CD4-positive, CD25-positive, alpha-beta regulatory T cell (primary cell): ENCODE results near the gene TAF4. TPM values are rescaled to one million over a fixed set of nuclear protein-coding genes. Genes with fewer than 3 reads are reported as not detected.

Source experiments
- ATAC-seq, 2 donors: fragments of 150-1000 bp; cut with Tn5 transposase; one replicate each; pipeline ENCODE4 v1.10.0; 2021; ENCODE audit warnings: low read depth in 2 of 2, moderate number of reproducible peaks in 2 of 2, moderate library complexity in 1 of 2
- DNase-seq, 3 donors: peaks; one replicate each; pipeline versions ENCODE4 v3.0.0 to v3.0.0-alpha.2; 2012 to 2022; ENCODE audit warnings: mixed read lengths in 1 of 3
- H3K27ac ChIP-seq: one replicate; pipeline ENCODE4 v1.7.0; 2013; ENCODE audit warnings: mild to moderate bottlenecking, low read length; ENCODE audit not compliant: insufficient read depth, poor library complexity, severe bottlenecking
- H3K27me3 ChIP-seq: one replicate; pipeline ENCODE4 v1.7.0; 2013; ENCODE audit warnings: low read length; ENCODE audit not compliant: control insufficient read depth, insufficient read depth
- H3K36me3 ChIP-seq: one replicate; pipeline ENCODE4 v1.7.0; 2013; ENCODE audit warnings: mild to moderate bottlenecking, low read length, moderate library complexity; ENCODE audit not compliant: control insufficient read depth, insufficient read depth
- H3K4me1 ChIP-seq: 2 replicates; pipeline ENCODE4 v1.7.0; 2013; ENCODE audit warnings: mild to moderate bottlenecking, low read length; ENCODE audit not compliant: insufficient read depth, control insufficient read depth, poor library complexity, severe bottlenecking
- H3K4me3 ChIP-seq: one replicate; pipeline ENCODE4 v1.7.0; 2013; ENCODE audit warnings: low read depth, mild to moderate bottlenecking, low read length, moderate library complexity
- H3K9me3 ChIP-seq, 2 experiments: 1 replicate in 1 of 2; 2 replicates in 1 of 2; pipeline ENCODE4 v1.7.0; 2013; ENCODE audit warnings: low read length in 2 of 2, mild to moderate bottlenecking in 1 of 2, moderate library complexity in 1 of 2; ENCODE audit not compliant: control insufficient read depth in 2 of 2
- H3K27ac Mint-ChIP-seq, 3 donors: one replicate each; pipeline ENCODE4 v1.8.0; 2020 to 2022; ENCODE audit warnings: mild to moderate bottlenecking in 3 of 3, mixed read lengths in 3 of 3, moderate library complexity in 2 of 3
- H3K27me3 Mint-ChIP-seq: one replicate; pipeline ENCODE4 v1.8.0; 2022; ENCODE audit warnings: mild to moderate bottlenecking, mixed read lengths
- H3K36me3 Mint-ChIP-seq: one replicate; pipeline ENCODE4 v1.8.0; 2020; ENCODE audit warnings: mixed read lengths
- H3K4me1 Mint-ChIP-seq, 4 donors: one replicate each; pipeline ENCODE4 v1.8.0; 2020 to 2022; ENCODE audit warnings: mixed read lengths in 4 of 4, mild to moderate bottlenecking in 1 of 4
- H3K4me3 Mint-ChIP-seq, 4 donors: one replicate each; pipeline ENCODE4 v1.8.0; 2020 to 2022; ENCODE audit warnings: mild to moderate bottlenecking in 4 of 4, mixed read lengths in 4 of 4, moderate library complexity in 3 of 4
- H3K9me3 Mint-ChIP-seq, 7 donors: one replicate each; pipeline ENCODE4 v1.8.0; 2020 to 2022; ENCODE audit warnings: mixed read lengths in 7 of 7, mild to moderate bottlenecking in 3 of 7, moderate library complexity in 2 of 7
- polyA plus RNA-seq, 4 donors: library from polyadenylated mRNA; unstranded; fragments of 300-500 nt; fragmentation: Illumina TruSeq; gene quantifications; one replicate each; pipeline ENCODE4 v1.2.3, GENCODE V29; 2021
- total RNA-seq: library from RNA; stranded (reverse); gene quantifications from one replicate; pipeline ENCODE4 v1.2.3, GENCODE V29; 2022

Gene TAF4
- total and polyA plus RNA-seq, 5 donors from 2014 or later: 0.76 to 20.4 (median 0.91) TPM

DNA sequence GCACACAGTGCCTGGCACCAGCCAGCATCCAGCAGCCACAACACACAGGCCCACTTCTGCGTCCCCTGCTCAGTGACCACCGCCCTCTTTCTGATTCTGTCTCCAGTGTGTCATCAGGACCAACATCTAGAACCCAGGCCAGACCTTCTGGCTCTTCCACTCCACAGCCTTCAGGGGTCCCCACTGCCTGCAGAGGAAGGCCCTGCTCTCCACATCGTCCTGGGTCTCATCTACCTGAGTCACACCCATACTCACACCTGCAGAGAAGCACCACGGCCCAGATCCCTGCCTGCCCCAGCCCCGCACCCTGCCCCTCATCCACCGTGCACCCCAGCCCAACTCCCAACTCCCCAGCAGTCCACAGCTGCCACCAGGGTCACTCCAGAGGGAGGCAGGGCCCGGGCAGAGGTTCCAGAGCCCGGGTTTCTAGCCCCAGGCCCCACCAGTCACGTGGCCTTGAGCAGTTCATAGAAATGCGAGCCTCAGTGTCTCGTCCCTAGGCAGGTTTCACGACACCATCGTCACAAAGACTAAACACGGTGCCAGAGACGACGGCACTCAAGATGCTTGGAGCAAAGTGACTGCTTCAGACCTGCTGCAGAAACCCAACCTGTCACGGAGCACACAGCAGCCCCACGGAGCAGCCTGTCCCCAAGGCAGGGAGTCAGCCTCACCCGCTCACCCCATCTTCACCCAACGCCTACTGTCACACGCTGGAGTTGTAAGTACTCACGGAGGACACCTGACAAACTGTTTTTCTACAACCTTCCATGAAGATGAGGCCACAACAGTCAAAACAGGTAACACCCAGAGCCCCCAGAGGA lies 16.1 kb downstream of the TAF4 start:
- H3K4me1 Mint-ChIP-seq: peaks cover 11 to 71% (median 20%) of the 10 kb centered on the region in 4 donors
- peak overlapping the region in 2 of 3 donors; percentile 23 to 69 for H3K27ac Mint-ChIP-seq
- ATAC-seq: no peak

DNA sequence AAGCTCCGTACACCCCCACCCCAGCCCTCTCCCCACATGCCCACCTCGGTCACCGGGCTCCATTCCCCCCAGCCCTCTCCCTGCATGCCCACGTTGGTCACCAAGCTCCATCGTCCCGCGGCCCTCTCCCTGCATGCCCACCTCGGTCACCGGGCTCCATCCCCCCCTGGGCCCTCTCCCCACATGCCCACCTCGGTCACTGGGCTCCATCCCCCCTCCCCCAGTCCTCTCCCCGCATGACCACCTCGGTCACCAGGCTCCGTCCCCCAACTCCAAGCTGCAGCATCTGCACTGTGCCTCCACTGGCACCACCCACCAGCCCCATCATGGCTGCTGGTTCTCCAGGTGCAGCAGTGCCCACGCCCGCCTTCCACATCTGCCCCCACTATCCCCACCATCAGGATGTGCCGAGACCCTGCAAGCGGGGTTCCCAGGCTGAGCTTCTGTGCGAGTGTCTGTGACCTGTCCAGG lies 16.8 kb downstream of the TAF4 start:
- no peaks in the 10 kb centered on the region for H3K27me3 Mint-ChIP-seq
- no peak overlapping the region for H3K27ac ChIP-seq
- no peak for DNase-seq

More for the DNA sequence above, 16.1 kb downstream of the TAF4 start:
- no peak for DNase-seq
- Histone ChIP-seq H3K4me3 (no peak overlapping the region), H3K4me1 (peaks cover 2% of the 10 kb centered on the region), H3K36me3 (peaks cover 3% of the 10 kb centered on the region), H3K9me3 (no peaks in the 10 kb centered on the region), H3K27ac (no peak overlapping the region), H3K27me3 (no peaks in the 10 kb centered on the region)
- Mint-ChIP-seq H3K9me3 (no peaks in the 10 kb centered on the region), H3K27me3 (no peaks in the 10 kb centered on the region), H3K36me3 (peaks cover 5% of the 10 kb centered on the region), H3K4me3 (no peak overlapping the region)

GRCh38 chr20:62048346-62048761 lies 17.3 kb downstream of the TAF4 start:
- ATAC-seq (no peak), DNase-seq (no peak)
- H3K36me3 Mint-ChIP-seq: peaks cover 5% of the 10 kb centered on the region
- Histone ChIP-seq H3K27me3 (no peaks in the 10 kb centered on the region), H3K4me3 (no peak overlapping the region), H3K27ac (no peak overlapping the region), H3K4me1 (peaks cover 2% of the 10 kb centered on the region), H3K9me3 (no peaks in the 10 kb centered on the region), H3K36me3 (peaks cover 3% of the 10 kb centered on the region)
- H3K27me3 Mint-ChIP-seq: no peaks in the 10 kb centered on the region
- H3K4me3 Mint-ChIP-seq: no peak overlapping the region
- H3K9me3 Mint-ChIP-seq: no peaks in the 10 kb centered on the region
- peaks cover 15 to 67% (median 21%) of the 10 kb centered on the region in 4 donors for H3K4me1 Mint-ChIP-seq
- no peak overlapping the region for H3K27ac Mint-ChIP-seq

More for the DNA sequence above, 16.8 kb downstream of the TAF4 start:
- H3K36me3 Mint-ChIP-seq: peaks cover 5% of the 10 kb centered on the region
- no peaks in the 10 kb centered on the region for H3K9me3 Mint-ChIP-seq
- H3K27ac Mint-ChIP-seq: no peak overlapping the region
- no peak for ATAC-seq
- Histone ChIP-seq H3K36me3 (peaks cover 3% of the 10 kb centered on the region), H3K9me3 (no peaks in the 10 kb centered on the region), H3K4me1 (peaks cover 2% of the 10 kb centered on the region), H3K27me3 (no peaks in the 10 kb centered on the region), H3K4me3 (no peak overlapping the region)
- peaks cover 13 to 68% (median 21%) of the 10 kb centered on the region in 4 donors for H3K4me1 Mint-ChIP-seq
- no peak overlapping the region for H3K4me3 Mint-ChIP-seq

- ATAC-seq: no peak
- Histone ChIP-seq H3K27ac (no peak overlapping the region), H3K36me3 (peaks cover 3% of the 10 kb centered on the region), H3K9me3 (no peaks in the 10 kb centered on the region), H3K27me3 (no peaks in the 10 kb centered on the region), H3K4me3 (no peak overlapping the region), H3K4me1 (peaks cover 2% of the 10 kb centered on the region)
- H3K27me3 Mint-ChIP-seq: no peaks in the 10 kb centered on the region
- no peak for DNase-seq
- no peaks in the 10 kb centered on the region for H3K9me3 Mint-ChIP-seq
- H3K4me3 Mint-ChIP-seq: no peak overlapping the region
- peak overlapping the region in 2 of 3 donors; percentile 25 to 37 for H3K27ac Mint-ChIP-seq
- peaks cover 15 to 66% (median 24%) of the 10 kb centered on the region in 4 donors for H3K4me1 Mint-ChIP-seq
- H3K36me3 Mint-ChIP-seq: peaks cover 5% of the 10 kb centered on the region
Observed at GRCh38 chr20:62047666-62048345, 17.9 kb downstream of the TAF4 start.

GRCh38 chr20:62046431-62046830 lies 19.2 kb downstream of the TAF4 start:
- no peak overlapping the region for H3K27ac Mint-ChIP-seq
- H3K27ac ChIP-seq: no peak overlapping the region
- H3K9me3 ChIP-seq: no peaks in the 10 kb centered on the region
- peaks cover 5% of the 10 kb centered on the region for H3K36me3 Mint-ChIP-seq
- H3K36me3 ChIP-seq: peaks cover 3% of the 10 kb centered on the region
- H3K27me3 ChIP-seq: no peaks in the 10 kb centered on the region
- no peaks in the 10 kb centered on the region for H3K9me3 Mint-ChIP-seq
- ATAC-seq (no peak), DNase-seq (no peak)
- peaks cover 19 to 57% (median 26%) of the 10 kb centered on the region in 4 donors for H3K4me1 Mint-ChIP-seq
- H3K4me3 ChIP-seq: no peak overlapping the region
- no peaks in the 10 kb centered on the region for H3K27me3 Mint-ChIP-seq
- no peak overlapping the region for H3K4me3 Mint-ChIP-seq
- peaks cover 2% of the 10 kb centered on the region for H3K4me1 ChIP-seq

DNA sequence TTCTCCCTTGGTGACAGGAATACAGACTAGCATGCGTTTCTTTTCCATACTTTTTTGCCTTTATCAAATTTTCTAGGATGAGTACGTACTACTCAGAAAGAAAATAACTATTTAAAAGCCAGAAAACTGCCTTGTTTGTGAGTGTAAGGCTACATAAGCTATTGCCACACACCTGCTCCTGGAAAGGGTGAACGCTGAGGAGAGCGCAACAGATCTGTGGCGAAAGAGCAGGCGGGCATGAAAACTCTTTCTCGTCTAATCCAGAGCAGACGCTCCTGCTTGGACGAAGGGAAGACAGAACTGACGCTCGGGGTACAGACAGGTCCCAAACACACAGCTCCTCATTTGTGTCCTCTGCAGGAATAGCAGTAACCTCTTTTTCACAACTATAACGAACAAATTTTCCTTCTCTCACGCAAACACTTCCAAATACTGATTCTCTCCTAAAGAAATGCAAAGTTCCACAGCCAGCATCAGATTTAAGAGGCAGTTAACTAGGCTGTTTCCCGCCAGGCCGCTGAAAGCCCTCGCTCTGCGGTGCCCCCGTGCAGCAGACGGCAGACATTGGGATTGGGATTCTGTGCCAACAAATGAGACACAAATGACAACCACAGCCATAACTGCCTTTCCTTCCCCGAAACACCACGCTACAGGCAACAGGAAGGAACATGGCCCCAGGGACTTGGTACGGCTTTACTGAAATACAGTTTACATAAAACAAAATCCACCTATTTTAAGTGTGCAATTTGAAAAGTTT lies 20.0 kb downstream of the TAF4 start:
- peaks cover 3% of the 10 kb centered on the region for H3K36me3 ChIP-seq
- DNase-seq: no peak
- no peaks in the 10 kb centered on the region for H3K4me1 ChIP-seq
- H3K27ac ChIP-seq: no peak overlapping the region
- H3K9me3 ChIP-seq: no peaks in the 10 kb centered on the region
- Mint-ChIP-seq H3K9me3 (no peaks in the 10 kb centered on the region), H3K4me3 (peak overlapping the region in 1 of 4 donors; percentile 51), H3K27me3 (no peaks in the 10 kb centered on the region), H3K27ac (peak overlapping the region in 2 of 3 donors; percentile 25 to 67), H3K36me3 (peaks cover 8% of the 10 kb centered on the region), H3K4me1 (peaks cover 19 to 57% (median 29%) of the 10 kb centered on the region in 4 donors)
- no peak for ATAC-seq
- no peak overlapping the region for H3K4me3 ChIP-seq
- H3K27me3 ChIP-seq: no peaks in the 10 kb centered on the region

GRCh38 chr20:62045118-62045517 lies 20.6 kb downstream of the TAF4 start:
- H3K9me3 Mint-ChIP-seq: no peaks in the 10 kb centered on the region
- H3K27me3 ChIP-seq: no peaks in the 10 kb centered on the region
- no peak overlapping the region for H3K4me3 ChIP-seq
- H3K36me3 ChIP-seq: peaks cover 3% of the 10 kb centered on the region
- peaks cover 9% of the 10 kb centered on the region for H3K36me3 Mint-ChIP-seq
- no peaks in the 10 kb centered on the region for H3K27me3 Mint-ChIP-seq
- peaks cover 20 to 58% (median 28%) of the 10 kb centered on the region in 4 donors for H3K4me1 Mint-ChIP-seq
- H3K4me3 Mint-ChIP-seq: no peak overlapping the region
- H3K4me1 ChIP-seq: no peaks in the 10 kb centered on the region
- no peaks in the 10 kb centered on the region for H3K9me3 ChIP-seq
- H3K27ac ChIP-seq: no peak overlapping the region
- no peak overlapping the region for H3K27ac Mint-ChIP-seq
- DNase-seq (no peak), ATAC-seq (no peak)
